Adrenal gland (tissue), 5 donors: ENCODE results near the gene CELA3B.

Source experiments
- CTCF ChIP-seq, 6 experiments: fragments of 450-650 bp in 4 of 6; fragments of 200-600 bp in 2 of 6; sonication (generic) in 1 of 6; IDR thresholded peaks; 1 replicate in 5 of 6; 2 replicates in 1 of 6; pipeline versions ENCODE4 v1.5.1 to v1.8.0; 2016 to 2021; ENCODE audit warnings: antibody characterized with exemption in 6 of 6, mild to moderate bottlenecking in 2 of 6, moderate library complexity in 1 of 6
- POLR2A ChIP-seq, 2 donors: fragments of 450-650 bp; IDR thresholded peaks; one replicate each; pipeline ENCODE4 v1.6.1; 2017; ENCODE audit warnings: antibody characterized with exemption in 2 of 2, mild to moderate bottlenecking in 2 of 2, moderate library complexity in 1 of 2
- donor health status: DM: no; HTN: no; CAD: no.

- TF ChIP-seq CTCF (IDR thresholded peaks at IDR 0.05), result no peak
- no peak for TF ChIP-seq POLR2A (IDR thresholded peaks at IDR 0.05)
Observed at GRCh38 chr1:22030057-22030456, 53.2 kb downstream of the CELA3B start.
